Uterine smooth muscle cell (primary cell): ENCODE data around the gene NHEJ1. TPM values are rescaled to one million over a fixed set of nuclear protein-coding genes. Genes with fewer than 3 reads are reported as not detected.

Source experiments
- total RNA-seq: library from RNA; depleted of rRNA; stranded (reverse); fragments of >200 nt; gene quantifications from 2 replicates; pipeline ENCODE4 v1.2.3, GENCODE V29; 2014

The NHEJ1 gene, protein sequence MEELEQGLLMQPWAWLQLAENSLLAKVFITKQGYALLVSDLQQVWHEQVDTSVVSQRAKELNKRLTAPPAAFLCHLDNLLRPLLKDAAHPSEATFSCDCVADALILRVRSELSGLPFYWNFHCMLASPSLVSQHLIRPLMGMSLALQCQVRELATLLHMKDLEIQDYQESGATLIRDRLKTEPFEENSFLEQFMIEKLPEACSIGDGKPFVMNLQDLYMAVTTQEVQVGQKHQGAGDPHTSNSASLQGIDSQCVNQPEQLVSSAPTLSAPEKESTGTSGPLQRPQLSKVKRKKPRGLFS
- 19.7 and 23.9 TPM in 2 replicates for total RNA-seq

DNA sequence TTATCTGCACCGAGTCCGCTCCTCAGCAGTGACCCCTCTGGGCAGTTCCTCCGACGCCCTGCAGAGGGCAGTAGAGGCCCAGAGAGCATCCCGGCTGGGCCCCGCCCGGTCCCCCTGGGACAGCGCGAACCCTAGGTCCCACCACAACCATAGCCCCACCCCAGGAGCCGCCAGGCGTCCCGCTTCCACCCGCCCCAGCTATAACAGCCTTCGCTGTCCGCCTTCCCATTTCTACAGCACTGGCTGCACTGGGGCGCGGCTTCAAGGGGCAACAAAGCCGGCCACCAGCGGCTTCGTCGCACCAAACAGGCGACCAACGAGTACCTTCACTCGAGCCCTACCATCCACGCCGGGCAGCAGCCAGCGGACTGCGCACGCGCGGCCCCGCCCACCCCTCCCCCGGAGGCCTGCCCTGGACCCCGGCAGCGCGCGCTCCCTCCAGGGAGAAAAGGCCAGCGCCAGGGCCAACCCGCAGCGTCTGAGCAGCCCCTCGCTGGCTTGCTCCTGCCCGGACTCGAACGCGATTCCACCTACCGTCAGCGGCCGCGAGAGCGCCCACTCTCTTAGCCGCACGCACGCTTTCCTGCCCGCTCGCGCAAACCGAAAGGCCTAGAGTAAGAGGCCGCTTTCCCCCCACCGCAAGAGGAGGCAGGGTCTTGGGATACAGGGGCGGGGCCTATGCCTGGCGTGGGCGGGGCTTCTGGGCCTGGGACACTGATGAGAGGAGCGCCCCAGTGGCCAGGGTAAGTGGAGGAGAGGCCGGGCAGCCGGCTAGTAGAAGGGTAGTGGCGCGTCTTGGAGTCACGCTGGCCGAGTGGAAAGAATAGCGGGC lies at the start of gene NHEJ1:
Gene NHEJ1, minus strand, starts transcription at position 630 of the 832 bp plus-strand sequence. CDS start 2,453 bp downstream, outside the sequence.

DNA sequence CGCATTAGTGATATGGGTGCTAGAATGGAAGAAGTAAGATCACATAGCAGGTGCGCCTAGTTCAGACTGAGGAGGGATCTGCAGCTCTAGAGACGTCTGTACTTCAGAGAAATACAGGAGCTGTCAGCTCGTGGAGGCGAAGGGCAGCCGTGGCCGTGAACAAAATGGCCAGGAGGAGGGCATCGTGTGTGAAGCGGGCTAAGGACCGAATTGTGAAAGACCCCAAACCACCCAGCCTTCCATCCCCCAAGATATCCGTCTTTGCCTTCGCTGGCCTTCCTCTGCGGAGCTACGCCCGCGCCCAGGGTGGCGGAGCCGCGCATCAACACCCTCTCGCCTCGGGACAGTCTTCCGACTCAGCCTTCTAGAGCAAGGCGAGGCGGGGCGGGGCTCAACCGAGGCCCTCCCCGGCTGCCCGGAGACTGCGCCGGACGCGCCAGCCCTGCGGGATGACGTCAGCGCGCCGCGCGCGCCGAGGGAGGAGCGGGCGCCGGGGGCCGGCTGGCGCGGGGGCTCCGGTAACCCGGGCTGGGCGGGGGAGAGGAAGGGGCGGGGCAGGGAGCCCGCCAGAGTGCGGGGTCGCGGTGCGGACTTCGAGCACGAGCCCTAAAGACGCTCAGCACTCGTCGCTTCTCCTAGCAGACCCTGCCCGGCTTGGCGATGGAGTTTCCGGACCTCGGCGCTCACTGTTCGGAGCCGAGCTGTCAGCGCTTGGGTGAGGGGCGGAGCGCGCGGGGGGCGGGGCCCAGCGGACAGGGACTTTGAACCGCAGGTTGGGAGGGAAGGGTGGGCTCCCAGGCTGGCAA lies 45.9 kb upstream of the NHEJ1 start, which contains the start of gene ZFAND2B:
Gene ZFAND2B, plus strand, starts transcription at position 455 of the 806 bp plus-strand sequence. Its CDS starts 206 bp downstream, at position 661.

DNA sequence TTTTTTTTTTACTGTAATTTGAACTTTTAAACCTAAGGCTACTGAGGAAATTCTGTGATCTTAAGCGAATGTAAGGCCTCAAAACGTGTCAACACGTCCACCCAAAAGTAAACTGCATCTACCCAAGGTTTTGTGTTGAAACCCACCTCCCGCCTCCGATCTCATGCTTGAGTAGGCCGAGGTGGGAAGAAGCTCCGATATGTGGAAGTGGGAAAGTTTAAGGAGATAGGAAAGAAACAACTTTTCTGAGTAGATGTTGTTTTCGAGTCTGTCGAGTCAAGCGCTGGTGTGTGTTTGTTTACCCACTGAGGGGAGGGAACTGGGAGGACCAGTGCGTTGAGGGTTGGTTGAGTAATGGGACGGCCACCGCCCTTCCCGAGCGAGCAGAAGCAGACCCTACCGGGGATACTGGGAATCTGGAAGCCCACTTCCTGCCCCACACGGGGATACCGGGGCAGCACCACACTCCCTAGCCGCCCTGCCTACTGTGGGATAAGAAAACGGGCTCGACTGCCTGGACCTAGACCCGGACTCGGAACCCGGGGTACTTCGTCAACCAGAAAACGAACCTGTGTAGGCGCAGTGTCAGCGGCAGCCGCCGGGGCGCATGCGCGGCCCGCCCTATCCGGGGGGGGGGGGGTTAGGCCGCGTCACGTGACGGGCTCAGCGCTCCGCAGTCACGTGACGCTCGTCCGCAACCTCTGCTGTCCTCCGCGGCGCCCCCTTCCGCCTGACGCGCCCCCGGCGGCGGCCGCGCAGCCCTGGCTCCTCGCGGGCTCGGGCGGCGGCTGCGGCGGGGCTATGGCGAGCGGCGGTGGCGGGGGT lies 17.1 kb upstream of the NHEJ1 start, which contains the start of gene RETREG2:
Gene RETREG2, plus strand, starts transcription at position 724 of the 825 bp plus-strand sequence. Its CDS starts 78 bp downstream, at position 802.

DNA sequence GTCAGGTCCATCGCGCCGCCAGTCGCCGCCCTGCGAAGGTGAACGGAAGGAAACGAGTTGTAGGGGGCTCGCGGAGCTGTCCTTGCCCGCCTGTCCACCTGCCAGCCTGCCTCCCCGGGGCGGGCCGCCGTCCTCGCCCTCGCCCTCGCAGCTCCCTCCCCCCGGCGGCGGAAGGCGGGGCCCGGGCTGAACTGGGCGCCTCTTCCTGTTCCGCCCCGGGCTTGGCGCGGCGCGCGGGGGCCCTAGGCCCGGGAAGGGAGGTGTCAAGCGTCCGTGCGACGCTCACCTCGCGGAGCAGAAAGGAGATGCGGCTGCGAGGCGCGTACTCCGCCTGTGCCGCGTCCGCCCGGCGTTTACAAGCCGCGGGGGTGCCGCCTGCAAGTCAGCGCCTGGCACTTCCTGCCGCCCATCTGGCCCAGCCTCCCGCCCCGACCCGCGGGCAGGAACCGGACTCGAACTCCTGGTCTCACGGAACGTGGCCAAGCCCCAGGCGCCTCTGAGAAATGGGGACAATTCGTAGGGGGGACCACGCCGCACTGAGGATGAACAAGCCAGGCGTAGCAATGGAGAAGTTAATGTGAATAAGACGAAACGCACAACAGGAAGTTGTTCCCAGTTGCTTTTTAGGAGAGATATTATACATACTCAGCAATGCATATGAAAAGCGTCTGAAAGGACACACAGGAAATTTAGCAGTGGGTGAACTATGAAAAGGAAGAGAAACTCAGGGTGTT lies 16.4 kb upstream of the NHEJ1 start, which contains the start of gene CNPPD1:
Gene CNPPD1, minus strand, starts transcription at position 108 of the 734 bp plus-strand sequence. Its CDS starts 97 bp downstream, at position 11.

DNA sequence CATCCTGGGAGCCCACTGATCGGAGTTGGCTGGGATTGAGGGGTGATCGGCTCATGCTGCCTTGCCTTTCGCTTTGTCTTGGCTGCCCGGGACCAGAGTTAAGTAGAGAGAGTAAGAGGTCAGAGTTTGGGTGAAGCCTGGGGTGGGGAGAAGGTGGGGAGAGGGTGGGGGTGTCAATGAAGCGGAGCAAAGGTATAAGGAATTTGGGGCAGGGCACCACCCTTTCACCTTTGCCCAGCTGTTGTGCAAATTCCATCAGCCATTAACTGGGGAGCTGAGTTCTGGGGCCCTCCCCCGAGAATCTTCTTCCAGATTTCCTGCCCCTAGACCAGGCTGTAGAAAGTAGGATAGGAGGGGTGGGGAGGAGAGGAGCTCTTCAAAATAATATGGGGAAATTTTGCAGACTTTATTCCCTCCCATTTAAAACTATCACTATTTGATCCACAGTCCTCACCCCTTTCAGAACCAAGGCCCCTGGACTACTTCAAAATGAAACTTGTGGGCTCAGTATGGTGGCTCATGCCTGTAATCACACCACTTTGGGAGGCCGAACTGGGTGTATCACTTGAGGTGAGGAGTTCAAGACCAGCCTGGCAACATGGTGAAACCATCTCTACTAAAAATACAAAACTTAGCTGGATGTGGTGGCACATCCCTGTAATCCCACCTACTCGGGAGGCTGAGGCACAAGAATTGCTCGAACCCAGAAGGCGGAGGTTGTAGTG lies 9.5 kb upstream of the NHEJ1 start, which contains the start of gene SLC23A3:
Gene SLC23A3, minus strand, starts transcription at position 100 of the 725 bp plus-strand sequence. Its CDS starts 45 bp downstream, at position 55.

DNA sequence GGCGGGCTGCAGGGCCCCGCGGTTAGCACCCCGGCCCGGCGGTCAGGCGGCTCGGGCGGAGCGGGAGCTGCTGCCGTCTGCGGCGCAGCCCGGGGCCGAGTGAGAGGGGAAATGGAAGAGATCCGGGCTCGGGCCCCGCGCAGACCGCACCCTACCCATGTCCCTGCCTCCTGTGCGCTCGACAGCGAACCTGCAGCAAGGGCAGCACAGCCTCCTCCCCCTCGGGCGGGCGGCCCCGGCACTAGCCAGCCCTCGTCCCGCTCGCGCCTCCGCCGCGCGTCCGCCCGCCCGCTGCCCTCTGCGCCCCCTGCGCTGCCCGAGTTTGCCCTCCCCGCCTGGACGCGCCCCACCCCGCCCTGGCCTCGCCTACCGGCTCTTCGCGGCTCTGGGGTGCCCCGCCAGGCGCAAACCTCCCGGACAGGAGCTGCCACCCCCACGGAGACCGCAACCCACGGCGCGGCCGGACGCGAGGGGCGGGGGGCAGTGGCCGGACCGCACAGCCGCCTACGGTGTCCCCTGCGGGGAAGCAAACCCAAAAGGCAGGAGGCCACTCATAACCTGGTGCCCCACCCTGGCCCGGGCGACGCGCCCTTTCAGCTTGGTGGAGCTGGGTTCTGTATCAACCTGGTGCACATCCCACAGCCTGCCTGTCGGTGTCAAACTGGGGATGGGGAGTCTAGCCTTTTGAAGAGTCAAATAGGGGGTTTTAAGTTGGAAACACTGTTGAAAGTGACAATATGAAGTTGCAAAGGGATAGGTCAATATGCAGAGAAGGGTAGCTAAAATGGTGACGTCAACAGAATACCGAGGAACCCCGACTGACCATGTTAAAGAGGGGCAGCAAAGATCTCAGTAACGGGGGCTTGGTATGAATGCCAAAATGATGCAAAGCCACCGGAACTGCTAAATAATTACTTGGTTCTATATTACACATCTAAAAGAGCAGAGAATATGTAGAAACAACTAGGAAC lies 99.5 kb downstream of the NHEJ1 start, which contains the start of gene IHH:
Gene IHH, minus strand, starts transcription at position 101 of the 971 bp plus-strand sequence. CDS start 454 bp downstream, outside the sequence.

DNA sequence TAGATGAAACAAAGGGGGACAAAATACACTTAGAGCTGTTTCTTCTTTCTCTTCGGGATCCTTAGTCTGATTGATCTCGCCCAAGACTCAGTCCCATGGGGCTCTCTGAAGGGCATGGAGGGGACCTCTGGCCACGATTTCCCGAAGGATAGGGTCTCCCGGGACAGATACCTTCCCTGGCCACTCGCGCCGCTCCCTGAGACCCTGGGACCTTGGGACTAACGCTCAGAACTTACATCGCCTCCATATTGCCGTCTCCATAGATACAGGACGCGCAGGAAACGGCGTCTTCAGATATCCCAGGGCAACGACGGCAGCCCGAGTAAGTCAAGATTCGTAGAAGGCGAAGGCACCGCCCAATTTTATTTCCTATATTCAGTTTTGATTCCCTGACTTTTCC lies 119.4 kb downstream of the NHEJ1 start, which contains the start of gene CFAP65:
Gene CFAP65, minus strand, starts transcription at position 265 of the 400 bp plus-strand sequence. CDS start 2,468 bp downstream, outside the sequence.

Other genes starting within 250 kb of the NHEJ1 start
- gene CDK5R2, start 201.1 kb downstream of the NHEJ1 start, total RNA-seq, result 0.22 and 0.25 TPM in 2 replicates
- not detected in 2 replicates for gene FEV, start 175.6 kb downstream of the NHEJ1 start, total RNA-seq
- not detected in 2 replicates for gene CRYBA2, start 167.4 kb downstream of the NHEJ1 start, total RNA-seq
- gene CFAP65, start 119.3 kb downstream of the NHEJ1 start, total RNA-seq, result not detected in 2 replicates
- gene IHH, start 99.9 kb downstream of the NHEJ1 start, total RNA-seq, result 0.11 TPM in 1 of 2 replicates, not detected in the other
- gene SLC23A3, start 9.2 kb upstream of the NHEJ1 start, total RNA-seq, result 1.00 and 2.5 TPM in 2 replicates
- gene CNPPD1, start 16.1 kb upstream of the NHEJ1 start, total RNA-seq, result 26.9 and 31.2 TPM in 2 replicates
- gene RETREG2, start 17.5 kb upstream of the NHEJ1 start, total RNA-seq, result 75.1 and 77.5 TPM in 2 replicates
- 25.5 and 30.0 TPM in 2 replicates for gene ZFAND2B, start 46.0 kb upstream of the NHEJ1 start, total RNA-seq
- gene ABCB6, start 58.1 kb upstream of the NHEJ1 start, total RNA-seq, result 28.1 and 38.4 TPM in 2 replicates
- gene ATG9A, start 68.8 kb upstream of the NHEJ1 start, total RNA-seq, result 27.0 and 40.4 TPM in 2 replicates
- 23.4 and 27.0 TPM in 2 replicates for gene ANKZF1, start 69.0 kb upstream of the NHEJ1 start, total RNA-seq
- gene GLB1L, start 84.6 kb upstream of the NHEJ1 start, total RNA-seq, result 17.5 and 19.1 TPM in 2 replicates
- gene STK16, start 84.7 kb upstream of the NHEJ1 start, total RNA-seq, result 42.4 and 48.9 TPM in 2 replicates
- gene TUBA4B, start 92.4 kb upstream of the NHEJ1 start, total RNA-seq, result 0.11 TPM in 1 of 2 replicates, not detected in the other
- 6.9 and 11.5 TPM in 2 replicates for gene TUBA4A, start 93.1 kb upstream of the NHEJ1 start, total RNA-seq
- 47.1 and 51.1 TPM in 2 replicates for gene DNAJB2, start 118.6 kb upstream of the NHEJ1 start, total RNA-seq
- 9.0 and 58.1 TPM in 2 replicates for gene PTPRN, start 148.6 kb upstream of the NHEJ1 start, total RNA-seq
- not detected in 2 replicates for gene RESP18, start 171.9 kb upstream of the NHEJ1 start, total RNA-seq
- 80.4 and 85.0 TPM in 2 replicates for gene DNPEP, start 227.1 kb upstream of the NHEJ1 start, total RNA-seq